Measurements from ENCODE around the gene WDR31.
"Not testable (repeated sequence)": the region's sequence is repeated elsewhere in the genome, so short reads cannot be mapped to it uniquely, and the experiment has no call there.

WDR31 gene

GRCh38 chr9:113368348-113368981 is 28.4 kb upstream of the WDR31 start:
- no peak for DNase-seq

- DNase-seq, result not testable (repeated sequence)
Observed at GRCh38 chr9:113365652-113366051, 25.6 kb upstream of the WDR31 start.

GRCh38 chr9:113364951-113365350 is 24.9 kb upstream of the WDR31 start:
- DNase-seq, result no peak

- no peak for DNase-seq
Observed at GRCh38 chr9:113363336-113363735, 23.3 kb upstream of the WDR31 start.

- no peak for DNase-seq
Observed at GRCh38 chr9:113361304-113362018, 21.4 kb upstream of the WDR31 start.

GRCh38 chr9:113360242-113360842 is 20.3 kb upstream of the WDR31 start:
- DNase-seq, result no peak

GRCh38 chr9:113359385-113359784 is 19.3 kb upstream of the WDR31 start:
- no peak for DNase-seq

- DNase-seq, result no peak
Observed at GRCh38 chr9:113356686-113357292, 16.7 kb upstream of the WDR31 start.

- no peak for DNase-seq
Observed at GRCh38 chr9:113355040-113355596, 15.0 kb upstream of the WDR31 start.

GRCh38 chr9:113352411-113352810 is 12.3 kb upstream of the WDR31 start:
- DNase-seq, result no peak

GRCh38 chr9:113352006-113352405 is 11.9 kb upstream of the WDR31 start:
- DNase-seq, result no peak

GRCh38 chr9:113350937-113351336 is 10.9 kb upstream of the WDR31 start:
- DNase-seq, result no peak

GRCh38 chr9:113350107-113350661 is 10.1 kb upstream of the WDR31 start:
- no peak for DNase-seq

- peak; percentile 22 for DNase-seq
Observed at GRCh38 chr9:113349445-113350094, 9.5 kb upstream of the WDR31 start, which contains the start of gene BSPRY. Gene BSPRY (plus strand): TSS chr9:113349541. CDS start chr9:113349580, 39 bp downstream.

- no peak for DNase-seq
Observed at GRCh38 chr9:113349066-113349444, 9.0 kb upstream of the WDR31 start.

- DNase-seq, result no peak
Observed at GRCh38 chr9:113348437-113348836, 8.4 kb upstream of the WDR31 start.

GRCh38 chr9:113345671-113346070 is 5.6 kb upstream of the WDR31 start:
- no peak for DNase-seq

GRCh38 chr9:113345190-113345589 is 5.1 kb upstream of the WDR31 start:
- no peak for DNase-seq

- no peak for DNase-seq
Observed at GRCh38 chr9:113343732-113344231, 3.7 kb upstream of the WDR31 start.

GRCh38 chr9:113341712-113342410 is 1.8 kb upstream of the WDR31 start:
- DNase-seq, result no peak

GRCh38 chr9:113337714-113338113 is 2.4 kb downstream of the WDR31 start:
- DNase-seq, result no peak

GRCh38 chr9:113331780-113332179 is 8.3 kb downstream of the WDR31 start:
- no peak for DNase-seq

Measured in activated CD8-positive, alpha-beta memory T cell treated with anti-CD3 and anti-CD28 coated beads, Interleukin-2, amount 50 U/mL, for 4 hours (primary cell).